Activated B cell treated with CpG ODN at 0.5 μM for 24 hours (primary cell): ENCODE data around the gene OVAAL. TPM values are rescaled to one million over a fixed set of nuclear protein-coding genes. Genes with fewer than 3 reads are reported as not detected.

Experiments
- ATAC-seq: fragments of 200-7000 bp; cut with Tn5 transposase; one replicate; pipeline ENCODE4 v1.10.0; 2021; ENCODE audit warnings: low read depth, mild to moderate bottlenecking, moderate library complexity
- CTCF ChIA-PET: fragments of 350-600 bp; sonication (Branson Sonifier 250); formaldehyde crosslinking; loops from one replicate; lab custom pipeline; 2021; ENCODE audit warnings: antibody characterized with exemption; lab: Charles Lee
- POLR2A ChIA-PET: fragments of 350-600 bp; sonication (Branson Sonifier 250); formaldehyde crosslinking; loops from one replicate; lab custom pipeline; 2021; ENCODE audit warnings: antibody characterized with exemption; lab: Charles Lee
- DNase-seq: peaks from one replicate; pipeline ENCODE4 v3.0.0; 2022
- H3K27ac Mint-ChIP-seq: one replicate; pipeline ENCODE4 v1.8.0; 2020; ENCODE audit warnings: mixed read lengths
- H3K27me3 Mint-ChIP-seq: one replicate; pipeline ENCODE4 v1.8.0; 2021; ENCODE audit warnings: mixed read lengths
- H3K36me3 Mint-ChIP-seq: one replicate; pipeline ENCODE4 v1.8.0; 2021; ENCODE audit warnings: low read depth, mixed read lengths
- H3K4me1 Mint-ChIP-seq: one replicate; pipeline ENCODE4 v1.8.0; 2021; ENCODE audit warnings: mixed read lengths
- H3K4me3 Mint-ChIP-seq: one replicate; pipeline ENCODE4 v1.8.0; 2020; ENCODE audit warnings: mild to moderate bottlenecking, mixed read lengths
- H3K9me3 Mint-ChIP-seq: one replicate; pipeline ENCODE4 v1.8.0; 2020; ENCODE audit warnings: mixed read lengths
- intact Hi-C: fragments of 100-400 bp; cut with micrococcal nuclease; formaldehyde crosslinking; loops from one replicate; pipeline ENCODE4 v1.15.1; 2024
- total RNA-seq: library from RNA; stranded (reverse); gene quantifications from 2 replicates; pipeline ENCODE4 v1.2.3, GENCODE V29; 2022
- TF ChIP-seq, protein P1 (sequence below): fragments of 200-600 bp; IDR thresholded peaks from one replicate; pipeline ENCODE4 v1.8.0; 2022; ENCODE audit warnings: antibody characterized with exemption, mild to moderate bottlenecking

Gene OVAAL
- total RNA-seq, 1 donor from 2014 or later, result not detected

- Mint-ChIP-seq H3K27ac (no peak overlapping the region), H3K27me3 (peaks cover 15% of the 10 kb centered on the region), H3K4me1 (no peaks in the 10 kb centered on the region), H3K9me3 (no peaks in the 10 kb centered on the region), H3K4me3 (no peak overlapping the region), H3K36me3 (no peaks in the 10 kb centered on the region)
- ChIA-PET CTCF (interaction anchor here (1.0 kb wide), 1 partner anchor 44 kb away, joined by 3 read pairs; no protein-coding TSS in a partner anchor), POLR2A (interaction anchor here (0.5 kb wide), 1 partner anchor 529 kb away, joined by 5 read pairs; no protein-coding TSS in a partner anchor)
- TF ChIP-seq, protein P1, sequence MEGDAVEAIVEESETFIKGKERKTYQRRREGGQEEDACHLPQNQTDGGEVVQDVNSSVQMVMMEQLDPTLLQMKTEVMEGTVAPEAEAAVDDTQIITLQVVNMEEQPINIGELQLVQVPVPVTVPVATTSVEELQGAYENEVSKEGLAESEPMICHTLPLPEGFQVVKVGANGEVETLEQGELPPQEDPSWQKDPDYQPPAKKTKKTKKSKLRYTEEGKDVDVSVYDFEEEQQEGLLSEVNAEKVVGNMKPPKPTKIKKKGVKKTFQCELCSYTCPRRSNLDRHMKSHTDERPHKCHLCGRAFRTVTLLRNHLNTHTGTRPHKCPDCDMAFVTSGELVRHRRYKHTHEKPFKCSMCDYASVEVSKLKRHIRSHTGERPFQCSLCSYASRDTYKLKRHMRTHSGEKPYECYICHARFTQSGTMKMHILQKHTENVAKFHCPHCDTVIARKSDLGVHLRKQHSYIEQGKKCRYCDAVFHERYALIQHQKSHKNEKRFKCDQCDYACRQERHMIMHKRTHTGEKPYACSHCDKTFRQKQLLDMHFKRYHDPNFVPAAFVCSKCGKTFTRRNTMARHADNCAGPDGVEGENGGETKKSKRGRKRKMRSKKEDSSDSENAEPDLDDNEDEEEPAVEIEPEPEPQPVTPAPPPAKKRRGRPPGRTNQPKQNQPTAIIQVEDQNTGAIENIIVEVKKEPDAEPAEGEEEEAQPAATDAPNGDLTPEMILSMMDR, result no peak
- no peak for ATAC-seq
- DNase-seq, result no peak
- intact Hi-C loops, result no loop called here
Observed at GRCh38 chr1:180560200-180560867, 1.6 kb downstream of the OVAAL start.

- intact Hi-C loops, result no loop called here
- ATAC-seq (no peak), DNase-seq (no peak)
- Mint-ChIP-seq H3K4me1 (no peaks in the 10 kb centered on the region), H3K27me3 (peaks cover 15% of the 10 kb centered on the region), H3K9me3 (no peaks in the 10 kb centered on the region), H3K4me3 (no peak overlapping the region), H3K36me3 (no peaks in the 10 kb centered on the region), H3K27ac (no peak overlapping the region)
- CTCF ChIA-PET, result interaction anchor here (1.0 kb wide), 1 partner anchor 45 kb away, joined by 3 read pairs; no protein-coding TSS in a partner anchor
- POLR2A ChIA-PET, result interaction anchor here (0.5 kb wide), 1 partner anchor 528 kb away, joined by 5 read pairs; no protein-coding TSS in a partner anchor
- TF ChIP-seq, protein P1, result no peak
Observed at GRCh38 chr1:180560868-180561600, 2.3 kb downstream of the OVAAL start.

DNA sequence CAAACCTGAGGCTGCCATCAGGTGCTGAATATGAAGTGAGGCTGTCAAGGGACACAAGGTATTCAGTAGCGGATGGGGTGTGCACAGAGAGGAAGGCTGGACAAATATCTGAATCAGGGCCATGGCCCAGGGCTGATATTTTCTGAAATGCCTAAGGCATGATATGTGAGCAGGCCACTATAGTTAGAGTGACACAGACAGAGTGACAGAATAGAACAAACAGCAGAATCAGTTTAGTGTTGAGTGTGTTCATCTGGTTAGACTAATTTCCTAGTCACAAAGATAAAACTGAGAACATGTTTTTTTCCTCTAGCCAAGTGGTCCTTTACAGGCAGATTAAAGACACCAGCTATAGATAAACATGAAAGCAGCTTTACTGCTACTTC, 3.9 kb downstream of the OVAAL start:
- ChIA-PET CTCF (no interaction called here), POLR2A (interaction anchor here (0.7 kb wide), 1 partner anchor 10 kb away, joined by 5 read pairs; no protein-coding TSS in a partner anchor)
- no peaks in the 10 kb centered on the region for H3K36me3 Mint-ChIP-seq

GRCh38 chr1:180563026-180563827, 4.5 kb downstream of the OVAAL start:
- Mint-ChIP-seq H3K9me3 (no peaks in the 10 kb centered on the region), H3K4me1 (no peaks in the 10 kb centered on the region), H3K36me3 (no peaks in the 10 kb centered on the region), H3K27me3 (peaks cover 21% of the 10 kb centered on the region), H3K4me3 (no peak overlapping the region), H3K27ac (no peak overlapping the region)
- no peak for ATAC-seq
- intact Hi-C loops, result no loop called here
- ChIA-PET CTCF (no interaction called here), POLR2A (no interaction called here)
- no peak for DNase-seq
- TF ChIP-seq, protein P1, result no peak

More for the DNA sequence above, 3.9 kb downstream of the OVAAL start:
- no peaks in the 10 kb centered on the region for H3K4me1 Mint-ChIP-seq
- H3K4me3 Mint-ChIP-seq, result no peak overlapping the region
- TF ChIP-seq, protein P1, result no peak
- H3K9me3 Mint-ChIP-seq, result no peaks in the 10 kb centered on the region
- H3K27ac Mint-ChIP-seq, result no peak overlapping the region
- intact Hi-C loops, result no loop called here
- peaks cover 18% of the 10 kb centered on the region for H3K27me3 Mint-ChIP-seq
- ATAC-seq, result no peak
- DNase-seq, result no peak
